Left lung (tissue), 14 donors: ENCODE data around the gene MMP3. TPM values are rescaled to one million over a fixed set of nuclear protein-coding genes. Genes with fewer than 3 reads are reported as not detected.

Source experiments
- ATAC-seq: fragments of 200-7000 bp; cut with Tn5 transposase; one replicate; pipeline ENCODE4 v1.9.1; 2020; ENCODE audit warnings: moderate library complexity
- DNase-seq, 4 donors: peaks; one replicate each; pipeline ENCODE4 v3.0.0-alpha.2; 2013 to 2020
- H3K27ac ChIP-seq, 2 donors: fragments of 200-600 bp; sonication (generic) in 1 of 2; one replicate each; pipeline versions ENCODE4 v1.5.0 to v1.8.0; 2020 to 2021
- H3K27me3 ChIP-seq, 2 donors: fragments of 200-600 bp; sonication (generic) in 1 of 2; one replicate each; pipeline versions ENCODE4 v1.5.0 to v1.8.0; 2020 to 2021
- H3K36me3 ChIP-seq, 2 donors: fragments of 200-600 bp; sonication (generic) in 1 of 2; one replicate each; pipeline versions ENCODE4 v1.5.0 to v1.8.0; 2020 to 2021
- H3K4me1 ChIP-seq, 2 donors: fragments of 200-600 bp; one replicate each; pipeline ENCODE4 v1.8.0; 2021
- H3K4me3 ChIP-seq, 2 donors: fragments of 200-600 bp; sonication (generic) in 1 of 2; one replicate each; pipeline versions ENCODE4 v1.5.0 to v1.8.0; 2020 to 2021; ENCODE audit warnings: mild to moderate bottlenecking in 1 of 2
- H3K9me3 ChIP-seq, 2 donors: fragments of 200-600 bp; sonication (generic) in 1 of 2; one replicate each; pipeline versions ENCODE4 v1.5.0 to v1.8.0; 2020 to 2021
- CTCF ChIP-seq, 2 donors: fragments of 200-600 bp; sonication (generic) in 1 of 2; IDR thresholded peaks; one replicate each; pipeline versions ENCODE4 v1.5.0 to v1.8.0; 2021; ENCODE audit warnings: antibody characterized with exemption in 2 of 2
- intact Hi-C, 2 donors: fragments of 100-400 bp; cut with DNase I; formaldehyde crosslinking; loops; one replicate each; pipeline versions ENCODE4 v1.11.2 to v1.14.2; 2022
- long read RNA-seq, 12 donors: library from polyadenylated mRNA in 2 of 12; unstranded in 2 of 12; transcript quantifications; one replicate each; pipeline ENCODE4 v2.0.0 and lab custom pipeline, GENCODE V29; 2019 to 2026
- polyA plus RNA-seq, 6 donors: library from polyadenylated mRNA; unstranded; fragments of 120-200 nt; gene quantifications; one replicate each; pipeline ENCODE4 v1.2.1, GENCODE V29; 2013; ENCODE audit not compliant: insufficient read length in 6 of 6
- total RNA-seq, 2 donors: library from RNA; stranded (reverse); fragmentation: NEBNext Ultra II Directional; extraction: Animal tissue kit (Norgen Biotek cat#: 25700); gene quantifications; one replicate each; pipeline ENCODE4 v1.2.1, GENCODE V29; 2021
- donor health status: DM: no; HTN: yes; CAD: no.
- donor health status: DM: no; HTN: no; CAD: no.

The MMP3 gene
- total RNA-seq (1 to 10 TPM in 1 of 2 donors, not detected in 1; 1.5 TPM), polyA plus RNA-seq (not detected)
- long read RNA-seq, donor 1, result 0 reads
- long read RNA-seq, donor 2, result 0 reads
- long read RNA-seq, donor 3, result 0 reads
- long read RNA-seq, donor 4, result 0 reads
- long read RNA-seq, donor 5, result 0 reads
- long read RNA-seq, donor 6, result 0 reads
- long read RNA-seq, donor 7, result 0 reads
- long read RNA-seq, donor 8, result 0 reads
- long read RNA-seq, donor 9, result 0 reads
- long read RNA-seq, donor 10, result 0 reads
- long read RNA-seq, donor 11, result 0 reads
- long read RNA-seq, donor 12, result 0 reads

GRCh38 chr11:102843489-102843888, at the start of gene MMP3:
TSS of gene MMP3 (minus strand) at chr11:102843609. CDS start at chr11:102843546, 63 bp downstream.
- Histone ChIP-seq H3K4me1 (no peaks in the 10 kb centered on the region), H3K9me3 (no peaks in the 10 kb centered on the region), H3K27ac (no peak within 1 kb of the TSS), H3K27me3 (no peaks in the 10 kb centered on the region), H3K4me3 (no peak within 1 kb of the TSS), H3K36me3 (no peaks in the 10 kb centered on the region)
- DNase-seq (no peak), ATAC-seq (no peak)
- intact Hi-C loops, result no loop called here
- no peak for TF ChIP-seq CTCF (IDR thresholded peaks at IDR 0.05)

GRCh38 chr11:102891736-102892135, 48.3 kb upstream of the MMP3 start:
- intact Hi-C loops, result no loop called here
- Histone ChIP-seq H3K27ac (no peak overlapping the region), H3K4me1 (no peaks in the 10 kb centered on the region), H3K27me3 (no peaks in the 10 kb centered on the region), H3K36me3 (no peaks in the 10 kb centered on the region), H3K4me3 (no peak overlapping the region), H3K9me3 (peaks cover 0 to 2% of the 10 kb centered on the region in 2 donors)
- DNase-seq (no peak), ATAC-seq (no peak)
- TF ChIP-seq CTCF (IDR thresholded peaks at IDR 0.05), result no peak

- Histone ChIP-seq H3K27me3 (no peaks in the 10 kb centered on the region), H3K4me1 (no peaks in the 10 kb centered on the region), H3K27ac (no peak overlapping the region), H3K9me3 (no peaks in the 10 kb centered on the region), H3K36me3 (no peaks in the 10 kb centered on the region), H3K4me3 (no peak overlapping the region)
- no peak for TF ChIP-seq CTCF (IDR thresholded peaks at IDR 0.05)
- DNase-seq, result no peak
- intact Hi-C loops, result no loop called here
- no peak for ATAC-seq
Observed at GRCh38 chr11:102886999-102887398, 43.6 kb upstream of the MMP3 start.

- ATAC-seq (no peak), DNase-seq (no peak)
- H3K36me3 ChIP-seq, result no peaks in the 10 kb centered on the region
- H3K9me3 ChIP-seq, result no peaks in the 10 kb centered on the region
- no peak overlapping the region for H3K4me3 ChIP-seq
- H3K27ac ChIP-seq, result peak overlapping the region in 1 of 2 donors; percentile 51
- intact Hi-C loops, result no loop called here
- no peak for TF ChIP-seq CTCF (IDR thresholded peaks at IDR 0.05)
- no peaks in the 10 kb centered on the region for H3K27me3 ChIP-seq
- no peaks in the 10 kb centered on the region for H3K4me1 ChIP-seq
Observed at GRCh38 chr11:102883141-102883540, 39.7 kb upstream of the MMP3 start.

GRCh38 chr11:102882389-102883024, 39.1 kb upstream of the MMP3 start:
- intact Hi-C loops, result no loop called here
- Histone ChIP-seq H3K27ac (peak overlapping the region in 1 of 2 donors; percentile 51), H3K36me3 (no peaks in the 10 kb centered on the region), H3K4me1 (no peaks in the 10 kb centered on the region), H3K9me3 (no peaks in the 10 kb centered on the region), H3K27me3 (no peaks in the 10 kb centered on the region), H3K4me3 (no peak overlapping the region)
- peak; percentile 57 for ATAC-seq
- DNase-seq, result no peak
- no peak for TF ChIP-seq CTCF (IDR thresholded peaks at IDR 0.05)
